Measurements from ENCODE around the gene CDH26. TPM values are rescaled to one million over a fixed set of nuclear protein-coding genes. Genes with fewer than 3 reads are reported as not detected.
A peak's percentile ranks its signal among the peaks of the same experiment; 100 is the strongest.

CDH26 gene
- total RNA-seq, 2 experiments from 2014 or later: 0.75 to 1.1 TPM

GRCh38 chr20:60051911-60052310 is 93.7 kb downstream of the CDH26 start:
- H3K36me3 ChIP-seq (ENCODE audit: insufficient read depth, low read length): no peaks in the 10 kb centered on the region
- ATAC-seq (ENCODE audit: poor library complexity) (no peak), DNase-seq (no peak)
- no peak overlapping the region for H3K27ac ChIP-seq (ENCODE audit: low read depth in 1 of 2, low read length in 2 of 2)
- H3K9me3 ChIP-seq (ENCODE audit: control insufficient read depth in 1 of 2, insufficient read depth in 1 of 2, low read length in 2 of 2): no peaks in the 10 kb centered on the region
- no peak for TF ChIP-seq CTCF (IDR thresholded peaks at IDR 0.05)
- H3K4me3 ChIP-seq (ENCODE audit: low read length): no peak overlapping the region
- Mint-ChIP-seq H3K9me3 (no peaks in the 10 kb centered on the region), H3K4me3 (no peak overlapping the region), H3K4me1 (ENCODE audit: low read depth) (peaks cover 30% of the 10 kb centered on the region), H3K36me3 (ENCODE audit: low read depth) (no peaks in the 10 kb centered on the region), H3K27me3 (no peaks in the 10 kb centered on the region), H3K27ac (no peak overlapping the region)
- intact Hi-C loops (cut with DNase I, micrococcal nuclease): loop anchor here in 1 of 2 experiments (10.0 kb wide), 1 partner anchor 1213 kb away; no protein-coding TSS in a partner anchor
- H3K27me3 ChIP-seq (ENCODE audit: control insufficient read depth in 1 of 2, insufficient read depth in 2 of 2, low read length in 2 of 2): no peaks in the 10 kb centered on the region
- ChIA-PET CTCF (no interaction called here), POLR2A (no interaction called here)
- peaks cover 24% of the 10 kb centered on the region for H3K4me1 ChIP-seq (ENCODE audit: insufficient read depth, low read length)

GRCh38 chr20:60052322-60052721 is 94.1 kb downstream of the CDH26 start:
- H3K4me1 ChIP-seq (ENCODE audit: insufficient read depth, low read length): peaks cover 29% of the 10 kb centered on the region
- H3K27me3 Mint-ChIP-seq: no peaks in the 10 kb centered on the region
- CTCF ChIA-PET: no interaction called here

GRCh38 chr20:60053125-60053817 is 95.0 kb downstream of the CDH26 start:
- intact Hi-C loops (cut with DNase I, micrococcal nuclease): loop anchor here in 1 of 2 experiments (10.0 kb wide), 1 partner anchor 1212 kb away; no protein-coding TSS in a partner anchor
- H3K27ac ChIP-seq (ENCODE audit: low read depth in 1 of 2, low read length in 2 of 2): no peak overlapping the region
- no peak overlapping the region for H3K27ac Mint-ChIP-seq
- H3K4me3 ChIP-seq (ENCODE audit: low read length): no peak overlapping the region
- ATAC-seq (ENCODE audit: poor library complexity) (no peak), DNase-seq (no peak)
- no peaks in the 10 kb centered on the region for H3K9me3 Mint-ChIP-seq
- no peak for TF ChIP-seq CTCF (IDR thresholded peaks at IDR 0.05)
- ChIA-PET CTCF (no interaction called here), POLR2A (no interaction called here)
- H3K4me1 Mint-ChIP-seq (ENCODE audit: low read depth): peaks cover 44% of the 10 kb centered on the region
- no peaks in the 10 kb centered on the region for H3K36me3 Mint-ChIP-seq (ENCODE audit: low read depth)
- H3K4me1 ChIP-seq (ENCODE audit: insufficient read depth, low read length): peaks cover 38% of the 10 kb centered on the region
- H3K27me3 Mint-ChIP-seq: no peaks in the 10 kb centered on the region
- no peaks in the 10 kb centered on the region for H3K27me3 ChIP-seq (ENCODE audit: control insufficient read depth in 1 of 2, insufficient read depth in 2 of 2, low read length in 2 of 2)
- no peaks in the 10 kb centered on the region for H3K36me3 ChIP-seq (ENCODE audit: insufficient read depth, low read length)
- peak overlapping the region; percentile 52 for H3K4me3 Mint-ChIP-seq
- no peaks in the 10 kb centered on the region for H3K9me3 ChIP-seq (ENCODE audit: control insufficient read depth in 1 of 2, insufficient read depth in 1 of 2, low read length in 2 of 2)

More at GRCh38 chr20:60052322-60052721, 94.1 kb downstream of the CDH26 start:
- no peak for ATAC-seq (ENCODE audit: poor library complexity)
- DNase-seq: no peak
- POLR2A ChIA-PET: no interaction called here
- H3K36me3 Mint-ChIP-seq (ENCODE audit: low read depth): no peaks in the 10 kb centered on the region
- H3K9me3 Mint-ChIP-seq: no peaks in the 10 kb centered on the region
- Histone ChIP-seq H3K27me3 (ENCODE audit: control insufficient read depth in 1 of 2, insufficient read depth in 2 of 2, low read length in 2 of 2) (no peaks in the 10 kb centered on the region), H3K4me3 (ENCODE audit: low read length) (no peak overlapping the region), H3K27ac (ENCODE audit: low read depth in 1 of 2, low read length in 2 of 2) (no peak overlapping the region), H3K9me3 (ENCODE audit: control insufficient read depth in 1 of 2, insufficient read depth in 1 of 2, low read length in 2 of 2) (no peaks in the 10 kb centered on the region), H3K36me3 (ENCODE audit: insufficient read depth, low read length) (no peaks in the 10 kb centered on the region)
- H3K4me3 Mint-ChIP-seq: no peak overlapping the region
- H3K4me1 Mint-ChIP-seq (ENCODE audit: low read depth): peaks cover 34% of the 10 kb centered on the region
- intact Hi-C loops (cut with DNase I, micrococcal nuclease): loop anchor here in 1 of 2 experiments (10.0 kb wide), 1 partner anchor 1212 kb away; no protein-coding TSS in a partner anchor
- no peak overlapping the region for H3K27ac Mint-ChIP-seq
- no peak for TF ChIP-seq CTCF (IDR thresholded peaks at IDR 0.05)
